DND-41 (cell line): ENCODE measurements around the gene GIPR.

Experiments
- ATAC-seq: fragments of 200-7000 bp; cut with Tn5 transposase; 3 replicates; pipeline ENCODE4 v1.9.1; 2021; ENCODE audit warnings: low read depth; ENCODE audit not compliant: insufficient read depth
- DNase-seq: peaks from one replicate; pipeline ENCODE4 v3.0.0-alpha.2; 2020
- H2AFZ ChIP-seq: 2 replicates; pipeline ENCODE4 v1.6.0; 2012; ENCODE audit warnings: low read depth, low read length
- H3K27ac ChIP-seq: 2 replicates; pipeline ENCODE4 v1.5.1; 2012; ENCODE audit warnings: low read length, inconsistent platforms
- H3K27me3 ChIP-seq: fragments of 200-600 bp; sonication (generic); 2 replicates; pipeline ENCODE4 v1.6.0; 2012; ENCODE audit warnings: low read length, mild to moderate bottlenecking, inconsistent platforms; ENCODE audit not compliant: insufficient read depth, poor library complexity
- H3K36me3 ChIP-seq: 2 replicates; pipeline ENCODE4 v1.5.1; 2012; ENCODE audit warnings: low read length, inconsistent platforms; ENCODE audit not compliant: insufficient read depth
- H3K4me1 ChIP-seq: 2 replicates; pipeline ENCODE4 v1.5.1; 2012; ENCODE audit warnings: mild to moderate bottlenecking, low read length; ENCODE audit not compliant: insufficient read depth
- H3K4me2 ChIP-seq: 2 replicates; pipeline ENCODE4 v1.6.0; 2012; ENCODE audit warnings: mild to moderate bottlenecking, moderate library complexity, low read length, inconsistent platforms; ENCODE audit not compliant: insufficient read depth
- H3K4me3 ChIP-seq, 2 experiments: fragments of 200-600 bp in 1 of 2; shearing (Covaris generic) in 1 of 2; 2 replicates each; pipeline ENCODE4 v1.5.1; 2012 to 2016; ENCODE audit warnings: inconsistent platforms in 2 of 2, low read length in 2 of 2, mild to moderate bottlenecking in 2 of 2, low read depth in 1 of 2, moderate library complexity in 1 of 2
- H3K79me2 ChIP-seq: 2 replicates; pipeline ENCODE4 v1.6.0; 2012; ENCODE audit warnings: low read length, inconsistent platforms; ENCODE audit not compliant: insufficient read depth
- H3K9ac ChIP-seq: 2 replicates; pipeline ENCODE4 v1.6.0; 2012; ENCODE audit warnings: low read depth, mild to moderate bottlenecking, inconsistent platforms, low read length, moderate library complexity
- H3K9me3 ChIP-seq: 2 replicates; pipeline ENCODE4 v1.5.1; 2012; ENCODE audit warnings: low read length, moderate library complexity, mild to moderate bottlenecking, inconsistent platforms; ENCODE audit not compliant: insufficient read depth, severe bottlenecking
- H4K20me1 ChIP-seq: 2 replicates; pipeline ENCODE4 v1.6.0; 2012; ENCODE audit warnings: low read length; ENCODE audit not compliant: insufficient read depth
- EZH2 ChIP-seq: IDR thresholded peaks from 3 replicates; pipeline ENCODE4 v1.6.1; 2012; ENCODE audit warnings: borderline replicate concordance, low read depth, mild to moderate bottlenecking, moderate library complexity, low read length, inconsistent platforms; ENCODE audit not compliant: severe bottlenecking
- TF ChIP-seq, protein P1 (sequence below): IDR thresholded peaks from 2 replicates; pipeline ENCODE4 v1.5.1; 2012; ENCODE audit warnings: borderline replicate concordance, low read length, moderate library complexity, mild to moderate bottlenecking; ENCODE audit not compliant: poor library complexity, severe bottlenecking; ENCODE audit errors: extremely low read depth

The GIPR gene

DNA sequence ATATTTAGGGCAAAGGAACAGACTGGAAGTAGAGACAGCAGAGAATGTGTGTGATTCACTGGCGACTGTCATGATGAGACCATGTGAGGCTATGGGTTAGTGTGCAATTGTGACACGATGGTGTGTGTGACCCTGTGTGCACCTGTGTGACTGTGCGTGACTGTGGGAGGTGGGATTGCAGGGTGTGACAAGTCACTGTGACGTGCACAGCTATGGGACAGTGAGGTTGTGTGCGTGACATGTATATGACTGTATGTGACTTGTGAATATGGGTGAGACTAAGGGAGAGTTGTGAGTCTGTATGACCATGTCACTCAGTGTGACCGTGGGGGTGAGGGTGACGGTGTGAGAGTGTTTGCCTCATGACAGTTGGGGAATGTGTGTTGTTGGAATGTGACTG, 3.4 kb upstream of the GIPR start:
- Histone ChIP-seq H3K4me1 (peaks cover 21% of the 10 kb centered on the region), H3K9me3 (no peaks in the 10 kb centered on the region), H3K79me2 (no peaks in the 10 kb centered on the region), H3K27me3 (peaks cover 23% of the 10 kb centered on the region), H3K9ac (no peak overlapping the region), H4K20me1 (no peaks in the 10 kb centered on the region), H3K4me3 (no peak overlapping the region), H3K36me3 (no peaks in the 10 kb centered on the region), H3K4me2 (no peak overlapping the region), H3K27ac (no peak overlapping the region), H2AFZ (no peak overlapping the region)
- DNase-seq (no peak), ATAC-seq (no peak)
- no peak for TF ChIP-seq EZH2
- TF ChIP-seq, protein P1, sequence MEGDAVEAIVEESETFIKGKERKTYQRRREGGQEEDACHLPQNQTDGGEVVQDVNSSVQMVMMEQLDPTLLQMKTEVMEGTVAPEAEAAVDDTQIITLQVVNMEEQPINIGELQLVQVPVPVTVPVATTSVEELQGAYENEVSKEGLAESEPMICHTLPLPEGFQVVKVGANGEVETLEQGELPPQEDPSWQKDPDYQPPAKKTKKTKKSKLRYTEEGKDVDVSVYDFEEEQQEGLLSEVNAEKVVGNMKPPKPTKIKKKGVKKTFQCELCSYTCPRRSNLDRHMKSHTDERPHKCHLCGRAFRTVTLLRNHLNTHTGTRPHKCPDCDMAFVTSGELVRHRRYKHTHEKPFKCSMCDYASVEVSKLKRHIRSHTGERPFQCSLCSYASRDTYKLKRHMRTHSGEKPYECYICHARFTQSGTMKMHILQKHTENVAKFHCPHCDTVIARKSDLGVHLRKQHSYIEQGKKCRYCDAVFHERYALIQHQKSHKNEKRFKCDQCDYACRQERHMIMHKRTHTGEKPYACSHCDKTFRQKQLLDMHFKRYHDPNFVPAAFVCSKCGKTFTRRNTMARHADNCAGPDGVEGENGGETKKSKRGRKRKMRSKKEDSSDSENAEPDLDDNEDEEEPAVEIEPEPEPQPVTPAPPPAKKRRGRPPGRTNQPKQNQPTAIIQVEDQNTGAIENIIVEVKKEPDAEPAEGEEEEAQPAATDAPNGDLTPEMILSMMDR, result no peak

GRCh38 chr19:45668342-45668871, 386 bp downstream of the GIPR start:
- Histone ChIP-seq H3K4me2 (peak overlapping the region; percentile 83), H4K20me1 (no peaks in the 10 kb centered on the region), H3K27ac (peak overlapping the region; percentile 22; the same call in 1 of the 2 replicates), H3K4me1 (peaks cover 21% of the 10 kb centered on the region), H3K36me3 (no peaks in the 10 kb centered on the region), H3K79me2 (no peaks in the 10 kb centered on the region), H2AFZ (peak overlapping the region; percentile 72), H3K4me3 (peak overlapping the region; percentile 14 to 59; a peak in 3 of 4 replicates), H3K9me3 (no peaks in the 10 kb centered on the region), H3K27me3 (peaks cover 14% of the 10 kb centered on the region), H3K9ac (peak overlapping the region; percentile 51)
- no peak for DNase-seq
- ATAC-seq, result peak; percentile 43
- TF ChIP-seq EZH2, result peak; percentile 80
- TF ChIP-seq, protein P1, result no peak

- Histone ChIP-seq H3K4me3 (no peak overlapping the region), H3K4me2 (no peak overlapping the region), H3K27me3 (peaks cover 14% of the 10 kb centered on the region), H3K79me2 (no peaks in the 10 kb centered on the region), H3K4me1 (peaks cover 21% of the 10 kb centered on the region), H3K9ac (no peak overlapping the region), H2AFZ (no peak overlapping the region), H3K36me3 (no peaks in the 10 kb centered on the region), H3K27ac (no peak overlapping the region), H3K9me3 (no peaks in the 10 kb centered on the region), H4K20me1 (no peaks in the 10 kb centered on the region)
- DNase-seq, result no peak
- TF ChIP-seq EZH2, result no peak
- TF ChIP-seq, protein P1, result no peak
- no peak for ATAC-seq
Measured at GRCh38 chr19:45670670-45671453, 2.8 kb downstream of the GIPR start.
